Stimulated activated CD4-positive, alpha-beta T cell treated with anti-CD3 and anti-CD28 coated beads, Interleukin-1b, Interleukin-23, amount 100 ng/mL, for 4 hours (primary cell): Measurements from ENCODE around the gene TCF25.
A peak's percentile ranks its signal among the peaks of the same experiment; 100 is the strongest.
"Not testable (repeated sequence)": the region's sequence is repeated elsewhere in the genome, so short reads cannot be mapped to it uniquely, and the experiment has no call there.

ENCODE experiments used
- DNase-seq, 2 donors: peaks; one replicate each; pipeline ENCODE4 v3.0.0-alpha.2; 2020; ENCODE audit warnings: low read depth in 2 of 2

TCF25 gene

DNA sequence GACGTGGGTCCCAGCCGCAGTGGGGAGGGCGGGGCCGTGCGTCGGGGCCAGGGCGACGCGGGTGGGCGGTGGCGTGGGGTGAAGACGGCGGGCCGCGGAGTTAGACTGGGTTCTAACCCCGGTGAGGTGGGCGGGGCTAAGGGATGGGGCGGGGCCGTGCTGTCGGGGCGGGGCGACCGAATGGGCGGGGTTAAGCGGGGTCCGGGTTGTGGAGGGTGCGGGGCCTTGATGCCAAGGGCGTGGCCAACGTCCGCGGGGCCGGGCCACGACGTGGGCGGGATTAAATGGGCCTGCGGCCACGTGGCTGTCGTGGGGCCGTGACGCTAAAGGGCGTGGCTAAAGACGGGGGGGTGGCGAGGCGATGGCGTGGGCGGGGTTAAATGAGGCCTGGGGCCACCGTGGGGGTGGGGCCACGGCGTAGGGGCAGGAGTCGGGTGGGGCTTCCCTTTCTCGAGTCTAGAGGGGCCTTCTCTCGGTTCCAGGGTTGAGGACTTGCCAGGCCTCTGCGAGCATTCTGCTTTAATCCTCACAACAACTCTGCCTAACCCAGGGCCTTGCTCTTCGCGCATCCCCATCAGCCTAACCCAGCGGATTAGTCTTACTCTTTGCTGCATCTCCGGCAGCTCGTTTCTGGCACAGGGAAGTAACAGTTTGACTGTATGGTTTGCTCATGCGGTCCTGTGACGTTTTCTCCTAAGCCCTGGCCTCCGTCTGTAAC lies 739 bp downstream of the TCF25 start:
- DNase-seq, result peak; percentile 95

DNA sequence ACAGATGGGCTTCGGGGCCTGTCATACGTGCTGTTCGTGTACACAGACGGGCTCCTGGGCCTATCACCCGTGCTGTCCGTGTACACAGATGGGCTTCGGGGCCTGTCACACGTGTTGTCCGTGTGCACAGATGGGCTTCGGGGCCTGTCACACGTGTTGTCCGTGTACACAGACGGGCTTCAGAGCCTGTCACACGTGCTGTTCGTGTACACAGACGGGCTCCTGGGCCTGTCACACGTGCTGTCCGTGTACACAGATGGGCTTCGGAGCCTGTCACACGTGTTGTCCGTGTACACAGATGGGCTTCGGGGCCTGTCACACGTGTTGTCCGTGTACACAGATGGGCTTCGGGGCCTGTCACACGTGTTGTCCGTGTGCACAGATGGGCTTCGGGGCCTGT lies 5.7 kb downstream of the TCF25 start:
- DNase-seq, result not testable (repeated sequence)

DNA sequence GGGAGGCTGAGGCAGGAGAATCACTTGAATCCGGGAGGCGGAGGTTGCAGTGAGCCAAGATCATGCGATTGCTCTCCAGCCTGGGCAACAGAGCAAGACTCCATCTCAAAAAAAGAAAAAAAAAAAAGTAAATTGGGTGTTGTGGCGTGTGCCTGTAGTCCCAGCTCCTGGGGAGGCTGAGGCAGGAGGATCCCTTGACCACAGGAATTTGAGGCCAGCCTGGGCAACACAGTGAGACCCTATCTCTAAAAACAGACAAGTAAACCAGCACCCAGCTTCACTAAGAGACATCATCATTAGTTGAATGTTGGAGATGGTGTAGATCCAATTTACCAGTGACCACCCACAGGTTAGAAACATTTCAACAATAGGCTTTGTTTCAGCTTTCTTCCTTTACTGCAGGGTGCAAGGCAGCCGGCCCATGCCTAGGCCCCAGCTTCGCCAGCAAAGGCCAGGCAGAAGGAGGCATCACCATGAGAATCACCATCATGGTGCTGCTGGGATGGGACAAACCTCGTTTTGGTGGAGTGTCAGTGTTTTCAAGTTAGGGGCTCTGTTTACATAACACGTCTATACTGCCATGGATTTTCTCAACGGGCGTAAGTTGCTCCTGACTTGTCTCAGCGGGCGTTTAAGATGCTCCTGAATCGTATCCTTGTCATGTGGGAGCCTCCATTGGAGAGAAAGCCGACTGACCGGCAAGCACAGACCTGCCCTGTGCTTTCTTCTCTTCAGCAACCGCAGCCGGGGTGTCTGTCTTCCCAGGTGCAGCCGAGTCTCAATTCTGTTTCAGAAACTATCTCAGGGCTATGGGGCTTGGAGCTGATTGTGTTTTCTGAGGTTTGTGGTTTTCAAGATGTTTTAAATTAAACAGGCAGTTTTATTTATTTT lies 7.3 kb downstream of the TCF25 start:
- no peak for DNase-seq

DNA sequence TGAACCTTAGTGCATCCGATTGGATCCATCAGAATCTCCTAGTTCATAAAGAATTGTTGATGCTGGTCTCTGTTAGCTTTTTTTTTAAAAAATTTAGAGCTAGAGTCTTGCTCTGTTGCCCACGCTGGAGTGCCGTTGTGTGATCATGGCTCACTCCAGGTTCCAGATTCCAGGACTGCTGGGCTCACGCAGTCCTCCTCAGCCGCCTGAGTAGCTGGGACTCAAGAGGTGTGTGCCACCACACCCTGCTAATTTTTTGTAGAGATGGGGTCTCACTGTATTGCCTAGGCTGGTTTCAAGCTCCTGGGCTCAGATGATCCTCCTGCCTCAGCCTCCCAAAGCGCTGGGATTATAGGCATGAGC lies 8.0 kb downstream of the TCF25 start:
- DNase-seq, result no peak

DNA sequence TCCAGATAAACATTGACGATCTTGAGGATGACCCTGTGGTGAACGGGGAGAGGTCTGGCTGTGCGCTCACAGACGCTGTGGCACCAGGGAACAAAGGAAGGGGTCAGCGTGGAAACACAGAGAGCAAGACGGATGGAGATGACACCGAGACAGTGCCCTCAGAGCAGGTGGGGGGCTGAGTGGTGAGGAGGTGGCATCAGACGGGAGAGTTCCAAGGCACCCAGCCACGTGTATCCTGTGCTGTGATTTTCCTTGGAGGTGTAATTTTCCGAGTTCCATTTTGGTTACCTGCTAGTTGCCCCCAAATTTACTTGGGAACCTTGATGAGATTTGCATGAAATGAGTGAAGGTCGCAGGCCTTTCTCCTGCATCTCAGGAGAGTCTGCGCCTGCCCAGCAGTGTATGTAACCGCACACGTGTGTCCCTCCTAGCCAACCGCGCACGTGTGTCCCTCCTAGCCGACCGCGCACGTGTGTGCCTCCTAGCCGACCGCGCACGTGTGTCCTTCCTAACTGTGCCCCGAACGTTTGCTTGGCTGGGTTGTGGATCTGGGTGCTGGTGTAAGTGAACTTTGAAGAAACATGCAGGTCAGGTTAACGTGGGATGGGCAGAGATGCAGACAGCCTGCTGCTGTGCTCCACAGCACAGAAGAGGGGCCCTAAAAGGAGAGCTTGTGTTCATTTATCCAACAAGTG lies 10.1 kb downstream of the TCF25 start:
- DNase-seq, result no peak

DNA sequence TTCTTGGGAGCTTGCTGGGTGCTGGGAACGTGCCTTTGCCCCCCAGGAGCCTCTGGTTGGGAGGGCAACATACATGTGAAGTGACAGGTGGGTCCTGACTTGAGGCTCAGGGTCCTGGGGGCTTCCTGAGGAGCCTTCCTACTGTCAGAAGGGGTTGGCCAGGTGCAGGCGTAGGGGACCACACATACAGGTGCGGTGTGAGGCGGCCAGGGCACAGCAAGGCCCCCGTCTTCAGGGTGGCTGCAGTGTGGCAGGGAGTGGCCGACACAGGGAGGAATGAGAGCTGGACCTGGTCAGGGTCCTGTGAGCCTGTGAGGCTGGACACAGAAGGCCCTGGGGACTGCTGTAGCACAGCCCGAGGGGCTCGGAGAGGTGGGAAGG lies 10.6 kb downstream of the TCF25 start:
- DNase-seq, result no peak

DNA sequence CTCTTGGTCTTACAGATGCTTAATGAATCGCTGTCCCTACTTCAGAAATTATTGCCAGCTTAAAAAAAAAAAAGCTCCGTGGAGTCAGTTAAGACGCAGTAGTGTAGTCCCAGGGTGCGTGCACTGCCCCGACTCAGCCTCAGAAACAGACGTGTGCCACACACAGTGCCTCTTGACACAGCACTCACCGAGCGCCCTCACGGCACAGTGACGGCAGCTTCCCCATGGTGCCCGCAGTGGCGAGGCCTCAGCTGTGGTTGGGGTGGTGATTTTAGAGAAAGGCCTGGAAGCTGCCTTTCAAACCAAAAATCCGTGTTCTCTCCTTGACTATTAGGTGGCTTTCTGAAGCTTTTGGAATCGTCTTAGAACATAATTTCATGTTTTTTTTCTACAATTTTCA lies 13.9 kb downstream of the TCF25 start:
- DNase-seq, result no peak

DNA sequence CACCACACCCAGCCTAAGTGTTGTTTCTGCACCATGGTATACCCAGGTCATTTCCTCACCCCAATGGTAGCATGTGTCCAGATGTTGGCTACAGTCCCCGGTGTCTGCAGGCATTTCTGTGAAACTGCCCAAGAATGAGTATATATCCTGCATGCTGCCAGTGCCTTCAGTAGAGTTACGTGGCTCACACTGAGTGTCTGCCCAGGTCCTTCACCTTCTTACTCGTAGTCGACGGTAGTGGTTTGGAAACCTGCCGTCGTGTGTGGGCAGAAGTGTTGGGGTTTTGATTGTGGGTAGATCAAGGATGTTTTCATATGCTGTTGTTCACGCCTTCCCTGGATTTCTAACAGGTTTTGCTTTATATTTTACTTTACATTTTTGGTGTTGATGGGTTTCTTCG lies 16.8 kb downstream of the TCF25 start:
- DNase-seq, result no peak

DNA sequence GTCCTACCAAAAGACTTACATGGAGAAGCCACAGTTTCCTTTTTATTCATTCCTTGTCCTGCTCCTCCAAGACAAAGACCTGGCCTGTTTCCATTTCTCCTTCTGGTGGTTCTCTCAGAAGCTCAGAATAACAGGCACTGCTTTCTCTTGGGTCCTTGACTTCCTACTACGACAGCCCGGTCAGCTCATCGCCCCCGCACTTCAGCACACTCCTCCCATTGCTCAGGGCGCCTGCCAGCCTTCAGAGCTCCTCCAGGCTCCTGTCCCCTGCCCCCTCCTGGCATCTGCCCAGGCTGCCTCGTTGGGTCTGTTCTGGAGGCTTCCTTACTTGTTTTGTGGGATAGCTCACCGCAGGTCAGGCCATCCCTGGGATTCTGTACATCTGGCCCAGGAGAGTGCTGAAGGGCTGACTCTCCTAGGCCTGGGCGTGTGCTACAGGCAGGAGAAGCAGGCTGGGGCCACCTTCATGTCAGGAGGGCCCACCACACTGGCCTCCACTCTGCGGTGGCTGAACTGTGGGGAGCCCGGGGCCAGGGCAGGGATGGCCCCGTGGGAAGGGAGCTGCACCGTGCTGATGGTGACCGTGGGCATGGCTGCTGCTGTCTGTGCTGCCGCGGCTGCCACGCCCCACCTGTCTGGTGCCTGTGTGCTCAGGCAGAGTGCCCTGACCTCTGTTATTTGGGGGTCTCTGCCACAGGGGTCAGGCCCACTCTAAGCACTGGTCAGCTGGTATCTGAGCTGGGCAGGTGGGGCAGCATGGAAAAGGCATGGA lies 17.7 kb downstream of the TCF25 start:
- no peak for DNase-seq

DNA sequence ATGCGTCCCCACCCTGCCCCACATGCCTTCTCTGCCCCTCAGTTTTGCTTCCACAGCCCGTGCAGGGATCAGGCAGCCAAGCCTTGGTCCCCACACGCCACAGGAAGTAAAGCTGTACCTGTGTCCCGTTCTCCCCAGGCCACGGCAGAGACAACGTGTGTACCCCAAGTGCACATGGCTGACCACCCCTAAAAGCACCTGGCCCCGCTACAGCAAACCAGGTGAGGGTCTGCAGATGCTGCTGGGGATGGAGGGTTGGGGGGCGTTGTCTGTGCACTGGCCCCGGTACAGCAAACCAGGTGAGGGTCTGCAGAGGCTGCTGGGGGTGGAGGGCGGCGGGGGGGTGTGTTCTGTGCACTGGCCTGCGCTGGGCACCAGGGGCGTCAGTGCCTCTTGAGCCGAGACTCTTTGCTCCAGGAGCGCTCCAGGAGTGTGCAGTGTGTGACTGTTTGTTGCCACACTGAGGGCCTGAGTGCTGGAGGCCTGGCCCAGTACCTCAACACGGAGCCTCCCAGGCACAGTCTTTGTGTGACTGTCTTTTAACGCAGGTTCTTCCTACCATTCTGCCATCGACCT lies 18.8 kb downstream of the TCF25 start:
- DNase-seq, result no peak

DNA sequence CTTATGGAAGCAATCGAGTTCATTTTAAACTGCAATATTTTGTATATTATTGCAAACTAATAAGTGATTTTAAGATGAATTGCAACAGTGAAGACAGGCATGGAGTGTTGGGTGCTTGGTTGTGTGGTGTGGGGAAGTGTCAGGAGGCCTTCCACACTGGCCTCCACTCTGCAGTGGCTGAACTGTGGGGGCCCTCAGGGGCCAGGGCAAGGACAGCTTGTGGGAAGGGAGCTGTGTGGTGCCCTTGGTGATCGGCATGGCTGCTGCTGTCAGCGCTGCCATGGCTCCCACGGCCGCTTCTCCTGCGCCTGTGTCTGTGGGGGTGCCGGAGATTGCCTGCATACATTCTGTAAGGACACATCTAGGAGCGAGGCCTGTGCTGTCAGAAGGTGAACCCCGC lies 19.2 kb downstream of the TCF25 start:
- DNase-seq, result no peak

DNA sequence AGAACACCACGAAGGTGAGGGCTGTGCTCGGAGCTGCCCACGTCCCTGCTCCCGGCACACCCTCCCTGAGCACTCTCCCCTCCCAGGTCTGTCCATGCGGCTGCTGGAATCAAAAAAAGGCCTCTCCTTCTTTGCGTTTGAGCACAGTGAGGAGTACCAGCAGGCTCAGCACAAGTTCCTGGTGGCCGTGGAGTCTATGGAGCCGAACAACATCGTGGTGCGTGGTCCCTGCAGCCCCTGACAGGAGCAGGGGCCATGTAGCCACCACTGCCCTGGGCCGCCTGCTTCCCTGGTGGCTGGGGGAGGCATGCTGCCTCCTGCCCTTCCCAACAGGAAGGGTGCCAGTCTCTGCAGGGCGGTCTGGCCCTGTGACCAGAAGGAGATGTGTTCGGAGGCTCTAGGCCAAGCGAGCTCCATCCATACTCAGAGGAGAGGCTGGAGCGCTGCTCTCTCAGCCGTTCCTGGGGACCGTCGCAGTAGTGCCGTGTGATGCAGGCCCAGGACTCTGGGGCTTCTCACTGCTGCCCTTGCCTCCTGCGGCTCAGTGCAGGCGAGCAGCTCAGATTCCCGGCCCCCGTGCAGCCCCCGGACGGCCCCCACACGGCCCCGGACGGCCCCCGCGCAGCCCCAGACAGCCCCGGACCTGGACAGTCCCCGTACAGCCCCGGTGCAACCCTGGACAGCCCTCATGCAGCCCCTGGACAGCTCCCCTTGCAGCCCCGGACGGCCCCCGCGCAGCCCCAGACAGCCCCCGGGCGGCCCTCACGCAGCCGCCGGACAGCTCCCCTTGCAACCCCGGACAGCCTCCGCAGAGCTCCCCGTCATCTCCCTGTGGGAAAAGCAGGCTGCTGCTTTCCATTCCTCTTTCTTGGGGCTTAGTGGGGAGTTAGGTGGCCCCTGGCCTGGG lies 20.5 kb downstream of the TCF25 start:
- DNase-seq, result no peak

DNA sequence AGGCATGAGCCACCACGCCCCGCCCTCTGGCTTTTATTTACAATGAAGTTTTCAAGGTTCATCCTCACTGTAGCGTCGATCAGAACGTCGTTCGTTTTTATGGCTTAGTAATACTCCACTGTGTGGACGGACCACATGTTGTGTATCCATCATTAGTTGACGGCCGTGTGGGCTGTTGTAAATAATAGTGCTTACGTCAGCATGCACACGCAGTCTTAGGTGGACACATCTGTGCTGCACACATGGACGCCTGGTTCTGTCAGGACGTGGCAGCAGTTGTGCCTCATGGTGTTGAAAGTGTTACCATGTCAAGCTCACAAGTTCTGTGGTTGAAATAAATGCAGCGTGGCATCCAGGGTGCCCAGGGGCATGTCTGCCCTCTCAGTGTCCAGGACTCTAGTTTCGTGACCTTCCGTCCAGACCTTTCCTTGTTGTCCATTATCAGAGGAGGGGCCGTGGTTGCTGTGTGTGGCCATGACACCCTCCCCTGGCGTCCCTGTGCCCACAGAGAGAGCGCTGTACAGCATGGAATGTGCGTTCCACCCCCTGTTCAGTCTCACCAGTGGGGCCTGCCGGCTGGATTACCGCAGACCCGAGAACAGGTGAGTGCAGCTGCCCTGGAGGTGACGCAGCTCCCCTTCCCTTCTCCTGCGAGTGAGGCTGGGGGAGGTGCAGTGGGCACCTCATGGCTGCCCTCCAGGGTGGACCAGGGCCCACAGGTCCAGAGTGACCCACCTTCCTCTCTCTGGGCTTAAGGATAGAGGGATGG lies 22.3 kb downstream of the TCF25 start:
- DNase-seq, result no peak

DNA sequence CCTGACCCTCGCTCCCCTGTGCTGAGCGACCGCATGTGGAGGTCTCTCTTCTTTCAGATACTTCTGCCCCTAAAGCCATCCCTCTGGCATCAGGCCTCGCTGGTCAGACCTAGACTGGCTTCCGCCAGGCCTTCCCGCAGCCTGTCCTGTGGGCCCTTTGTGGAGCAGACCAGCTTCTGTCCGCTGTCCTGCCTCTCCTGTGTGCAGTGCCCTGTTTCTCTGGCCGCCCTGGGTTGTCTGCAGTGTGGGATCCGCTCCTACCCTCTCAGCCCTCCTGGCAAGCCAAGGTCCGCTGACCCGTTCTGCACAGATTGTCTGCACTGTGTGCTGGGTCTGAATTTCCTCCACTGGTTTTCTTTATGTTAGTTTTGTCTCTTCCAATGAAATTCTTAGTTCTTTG lies 23.8 kb downstream of the TCF25 start:
- no peak for DNase-seq

DNA sequence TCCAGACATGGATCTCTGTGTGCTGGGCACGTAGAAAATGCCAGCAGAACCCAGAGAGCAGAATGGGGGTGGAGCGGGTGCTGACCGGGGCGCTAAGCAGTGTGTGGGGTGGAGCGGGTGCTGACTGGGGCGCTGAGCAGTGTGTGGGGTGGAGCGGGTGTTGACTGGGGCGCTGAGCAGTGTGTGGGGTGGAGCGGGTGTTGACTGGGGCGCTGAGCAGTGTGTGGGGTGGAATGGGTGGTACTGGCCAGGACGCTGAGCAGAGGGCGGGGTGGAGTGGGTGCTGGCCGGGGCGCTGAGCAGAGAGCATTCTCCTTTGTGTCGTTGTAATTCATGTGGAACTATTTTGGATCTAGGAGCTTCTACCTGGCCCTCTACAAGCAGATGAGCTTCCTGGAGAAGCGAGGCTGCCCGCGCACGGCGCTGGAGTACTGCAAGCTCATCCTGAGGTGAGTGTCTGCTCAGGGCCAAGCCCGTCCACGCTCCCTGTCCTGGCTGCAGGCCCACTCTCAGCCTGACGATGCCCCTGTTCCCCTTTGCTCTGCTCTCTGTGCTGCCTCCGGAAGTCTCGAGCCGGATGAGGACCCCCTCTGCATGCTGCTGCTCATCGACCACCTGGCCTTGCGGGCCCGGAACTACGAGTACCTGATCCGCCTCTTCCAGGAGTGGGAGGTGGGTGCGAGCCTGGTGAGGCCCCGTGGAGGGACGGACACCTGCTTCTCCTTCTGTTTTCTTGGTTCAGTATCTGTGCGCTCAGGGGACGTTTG lies 25.0 kb downstream of the TCF25 start:
- DNase-seq, result no peak

DNA sequence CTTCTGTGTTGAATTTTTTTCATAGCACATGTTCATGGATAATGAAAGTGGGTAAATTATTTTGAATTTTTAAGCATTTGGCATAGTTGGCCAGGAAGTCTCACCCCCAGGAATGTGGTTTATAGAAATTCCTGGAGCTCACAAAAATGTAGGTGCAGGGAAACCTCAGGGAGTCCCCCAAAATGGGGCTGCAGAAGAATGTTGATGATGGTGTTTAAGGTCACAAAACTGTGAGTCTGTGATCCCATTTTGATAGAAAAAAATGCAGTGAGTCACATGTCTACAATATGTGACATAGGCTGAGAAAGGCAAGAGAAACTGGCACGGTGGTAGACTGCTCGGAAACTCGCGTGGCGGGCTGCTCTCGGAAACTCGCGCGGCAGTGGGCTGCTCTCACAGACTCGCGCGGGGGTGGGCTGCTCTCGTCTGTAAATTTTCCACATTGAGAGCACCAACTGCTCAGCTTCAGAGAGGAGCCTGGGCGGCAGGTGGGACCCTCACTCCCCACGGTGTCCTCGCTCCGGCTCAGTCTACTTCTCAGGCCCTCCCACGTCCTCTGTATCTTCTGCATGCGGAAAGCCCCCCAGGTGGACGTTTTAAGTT lies 26.6 kb downstream of the TCF25 start:
- DNase-seq, result no peak

DNA sequence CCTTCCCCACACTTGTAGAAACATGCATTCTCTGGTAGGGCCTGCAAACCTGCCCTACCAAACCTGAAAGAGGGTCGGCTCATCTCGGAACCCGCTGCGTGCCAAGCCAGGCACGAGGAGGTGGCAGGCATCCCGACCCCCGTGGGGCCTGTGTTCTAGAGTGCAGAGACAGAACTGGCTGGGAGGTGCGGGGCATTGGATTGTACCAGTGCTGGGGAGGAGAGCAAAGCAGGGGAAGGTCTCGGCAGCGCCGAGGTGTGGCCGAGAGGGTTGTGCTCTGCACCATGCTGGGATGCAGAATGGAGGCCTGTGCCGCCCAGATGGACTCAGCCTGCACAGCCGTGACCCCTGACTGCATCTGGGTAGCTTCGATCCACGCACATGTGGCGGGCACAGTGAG lies 27.5 kb downstream of the TCF25 start:
- DNase-seq, result no peak

DNA sequence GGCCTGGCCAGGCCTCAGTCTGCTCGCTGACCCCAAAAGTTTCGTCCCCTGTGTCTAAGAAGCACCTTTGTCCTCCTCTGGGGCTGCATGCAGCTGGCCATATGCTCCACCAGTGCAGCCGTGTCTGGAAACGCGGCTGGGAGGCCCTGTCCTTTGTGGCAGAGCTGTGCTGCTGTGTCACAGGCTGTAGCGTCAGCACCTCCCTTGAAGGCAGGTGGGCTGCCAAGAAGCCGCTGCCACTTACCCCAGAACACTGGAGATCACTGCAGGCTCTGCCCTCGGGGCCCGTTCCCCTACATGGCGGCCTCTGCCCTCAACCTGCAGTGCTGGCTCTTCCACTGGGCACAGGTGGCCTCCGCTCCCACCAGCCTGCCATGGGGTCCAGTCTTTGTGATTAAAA lies 29.6 kb downstream of the TCF25 start:
- no peak for DNase-seq
